Hepatocyte (in vitro differentiated cells): ENCODE measurements around the gene LTF. TPM values are rescaled to one million over a fixed set of nuclear protein-coding genes. Genes with fewer than 3 reads are reported as not detected.
A peak's percentile ranks its signal among the peaks of the same experiment; 100 is the strongest.

Experiments
- DNase-seq: peaks from one replicate; pipeline ENCODE4 v3.0.0-alpha.2; 2016; ENCODE audit warnings: low spot score
- H2AFZ ChIP-seq: fragments of 200-600 bp; sonication (generic); 2 replicates; pipeline ENCODE4 v1.6.0; 2016; ENCODE audit warnings: antibody characterized with exemption, mild to moderate bottlenecking
- H3K27ac ChIP-seq: fragments of 200-600 bp; sonication (generic); 2 replicates; pipeline ENCODE4 v1.5.1; 2016; ENCODE audit warnings: mild to moderate bottlenecking
- H3K27me3 ChIP-seq: fragments of 200-600 bp; sonication (generic); 2 replicates; pipeline ENCODE4 v1.6.1; 2016
- H3K36me3 ChIP-seq: fragments of 200-600 bp; sonication (generic); replicated peaks from 2 replicates; pipeline ENCODE4 v1.5.1; 2016; ENCODE audit warnings: low read depth; ENCODE audit not compliant: insufficient read depth
- H3K4me1 ChIP-seq: fragments of 200-600 bp; sonication (generic); 2 replicates; pipeline ENCODE4 v1.5.1; 2016; ENCODE audit warnings: mild to moderate bottlenecking, moderate library complexity; ENCODE audit not compliant: insufficient read depth
- H3K4me2 ChIP-seq: fragments of 200-600 bp; sonication (generic); 2 replicates; pipeline ENCODE4 v1.6.0; 2016
- H3K4me3 ChIP-seq: fragments of 200-600 bp; sonication (generic); 2 replicates; pipeline ENCODE4 v1.5.1; 2016; ENCODE audit warnings: mild to moderate bottlenecking
- H3K79me2 ChIP-seq: fragments of 200-600 bp; sonication (generic); 2 replicates; pipeline ENCODE4 v1.6.0; 2017; ENCODE audit warnings: mild to moderate bottlenecking
- H3K9me2 ChIP-seq: fragments of 200-600 bp; sonication (generic); replicated peaks from 2 replicates; pipeline ENCODE4 v1.6.0; 2017; ENCODE audit warnings: mild to moderate bottlenecking; ENCODE audit not compliant: insufficient read depth
- H3K9me3 ChIP-seq: fragments of 200-600 bp; sonication (generic); 2 replicates; pipeline ENCODE4 v1.5.1; 2016; ENCODE audit warnings: low read depth, mild to moderate bottlenecking
- H4K20me1 ChIP-seq: fragments of 200-600 bp; sonication (generic); 2 replicates; pipeline ENCODE4 v1.6.0; 2016; ENCODE audit warnings: mild to moderate bottlenecking; ENCODE audit not compliant: insufficient read depth, poor library complexity, severe bottlenecking
- EZH2 ChIP-seq: fragments of 200-600 bp; sonication (generic); IDR thresholded peaks from 2 replicates; pipeline ENCODE4 v1.6.1; 2016; ENCODE audit warnings: antibody characterized with exemption, mild to moderate bottlenecking, borderline replicate concordance
- EZH2phosphoT487 ChIP-seq: fragments of 200-600 bp; sonication (generic); IDR thresholded peaks from one replicate; pipeline ENCODE4 v1.6.1; 2018; ENCODE audit warnings: antibody characterized with exemption, mild to moderate bottlenecking, low read depth, moderate library complexity; ENCODE audit not compliant: unreplicated experiment, severe bottlenecking
- WGBS: methylation state at CpG from one replicate; pipeline ENCODE4 v1.1.6; 2016; ENCODE audit warnings: low lambda C conversion rate; ENCODE audit errors: missing lambda C conversion rate; 5-methylcytosine and 5-hydroxymethylcytosine counted together
- polyA plus RNA-seq: library from polyadenylated mRNA; unstranded; fragments of >200 nt; fragmentation: Nextera tagmentation; extraction: Ambion mirVana; gene quantifications from 2 replicates; pipeline ENCODE4 v1.2.1, GENCODE V29; 2016
- total RNA-seq: library from RNA; depleted of rRNA; stranded (reverse); fragments of >200 nt; gene quantifications from 2 replicates; pipeline ENCODE4 v1.2.3, GENCODE V29; 2014
- TF ChIP-seq, protein P1 (sequence below): fragments of 200-600 bp; sonication (generic); IDR thresholded peaks from 2 replicates; pipeline ENCODE4 v1.5.1; 2016; ENCODE audit warnings: antibody characterized with exemption, mild to moderate bottlenecking; ENCODE audit not compliant: poor library complexity

LTF gene
- total and polyA plus RNA-seq, 2 experiments from 2014 or later, result 1.8 TPM; not detected in 1

GRCh38 chr3:46453526-46454208 is 11.0 kb downstream of the LTF start:
- whole genome bisulfite sequencing, result 69% methylated on average over 7 of the region's 7 CpGs
- Histone ChIP-seq H3K9me3 (no peaks in the 10 kb centered on the region), H3K36me3 (no peaks in the 10 kb centered on the region), H3K27me3 (no peaks in the 10 kb centered on the region), H3K9me2 (no peaks in the 10 kb centered on the region), H2AFZ (no peak overlapping the region), H3K27ac (no peak overlapping the region), H3K4me2 (no peak overlapping the region), H3K4me1 (no peaks in the 10 kb centered on the region), H3K4me3 (no peak overlapping the region), H4K20me1 (no peaks in the 10 kb centered on the region), H3K79me2 (no peaks in the 10 kb centered on the region)
- DNase-seq, result no peak
- TF ChIP-seq EZH2phosphoT487, result no peak
- TF ChIP-seq, protein P1, sequence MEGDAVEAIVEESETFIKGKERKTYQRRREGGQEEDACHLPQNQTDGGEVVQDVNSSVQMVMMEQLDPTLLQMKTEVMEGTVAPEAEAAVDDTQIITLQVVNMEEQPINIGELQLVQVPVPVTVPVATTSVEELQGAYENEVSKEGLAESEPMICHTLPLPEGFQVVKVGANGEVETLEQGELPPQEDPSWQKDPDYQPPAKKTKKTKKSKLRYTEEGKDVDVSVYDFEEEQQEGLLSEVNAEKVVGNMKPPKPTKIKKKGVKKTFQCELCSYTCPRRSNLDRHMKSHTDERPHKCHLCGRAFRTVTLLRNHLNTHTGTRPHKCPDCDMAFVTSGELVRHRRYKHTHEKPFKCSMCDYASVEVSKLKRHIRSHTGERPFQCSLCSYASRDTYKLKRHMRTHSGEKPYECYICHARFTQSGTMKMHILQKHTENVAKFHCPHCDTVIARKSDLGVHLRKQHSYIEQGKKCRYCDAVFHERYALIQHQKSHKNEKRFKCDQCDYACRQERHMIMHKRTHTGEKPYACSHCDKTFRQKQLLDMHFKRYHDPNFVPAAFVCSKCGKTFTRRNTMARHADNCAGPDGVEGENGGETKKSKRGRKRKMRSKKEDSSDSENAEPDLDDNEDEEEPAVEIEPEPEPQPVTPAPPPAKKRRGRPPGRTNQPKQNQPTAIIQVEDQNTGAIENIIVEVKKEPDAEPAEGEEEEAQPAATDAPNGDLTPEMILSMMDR, result no peak
- TF ChIP-seq EZH2, result no peak

GRCh38 chr3:46449755-46450552 is 14.8 kb downstream of the LTF start:
- Histone ChIP-seq H3K27me3 (no peaks in the 10 kb centered on the region), H3K27ac (no peak overlapping the region), H3K4me1 (no peaks in the 10 kb centered on the region), H3K9me3 (no peaks in the 10 kb centered on the region), H3K79me2 (no peaks in the 10 kb centered on the region), H3K4me2 (no peak overlapping the region), H3K36me3 (no peaks in the 10 kb centered on the region), H4K20me1 (no peaks in the 10 kb centered on the region), H3K4me3 (no peak overlapping the region), H3K9me2 (no peaks in the 10 kb centered on the region), H2AFZ (no peak overlapping the region)
- no peak for DNase-seq
- 85% methylated on average over 14 of the region's 14 CpGs for WGBS
- no peak for TF ChIP-seq EZH2
- TF ChIP-seq, protein P1, result peak; percentile 43
- no peak for TF ChIP-seq EZH2phosphoT487

GRCh38 chr3:46448721-46449120 is 16.0 kb downstream of the LTF start:
- H2AFZ ChIP-seq, result no peak overlapping the region
- H3K4me3 ChIP-seq, result no peak overlapping the region
- H3K27ac ChIP-seq, result no peak overlapping the region

More at GRCh38 chr3:46448721-46449120, 16.0 kb downstream of the LTF start:
- no peaks in the 10 kb centered on the region for H3K36me3 ChIP-seq
- no peaks in the 10 kb centered on the region for H3K9me3 ChIP-seq
- TF ChIP-seq, protein P1, result no peak
- no peak for TF ChIP-seq EZH2phosphoT487
- no peak for TF ChIP-seq EZH2
- no peaks in the 10 kb centered on the region for H3K4me1 ChIP-seq
- no peaks in the 10 kb centered on the region for H4K20me1 ChIP-seq
- no peak overlapping the region for H3K4me2 ChIP-seq
- 96% methylated on average over 17 of the region's 17 CpGs for WGBS
- DNase-seq, result no peak
- no peaks in the 10 kb centered on the region for H3K9me2 ChIP-seq
- H3K79me2 ChIP-seq, result no peaks in the 10 kb centered on the region
- no peaks in the 10 kb centered on the region for H3K27me3 ChIP-seq
